ENCODE measurements around the gene FAM228B.
"Not testable (repeated sequence)": the region's sequence is repeated elsewhere in the genome, so short reads cannot be mapped to it uniquely, and the experiment has no call there.

The FAM228B gene

GRCh38 chr2:24104110-24104650, 19.1 kb upstream of the FAM228B start:
- no peak for DNase-seq

GRCh38 chr2:24104906-24105305, 18.4 kb upstream of the FAM228B start:
- DNase-seq: no peak

- DNase-seq: no peak
These were observed 17.5 kb upstream of the FAM228B start for GRCh38 chr2:24105816-24106215.

GRCh38 chr2:24106786-24107185, 16.5 kb upstream of the FAM228B start:
- no peak for DNase-seq

- DNase-seq: no peak
These were observed 15.9 kb upstream of the FAM228B start for GRCh38 chr2:24107336-24107735.

GRCh38 chr2:24109431-24109830, 13.8 kb upstream of the FAM228B start:
- DNase-seq: not testable (repeated sequence)

GRCh38 chr2:24110660-24111303, 12.5 kb upstream of the FAM228B start:
- no peak for DNase-seq

- DNase-seq: no peak
These were observed 11.8 kb upstream of the FAM228B start for GRCh38 chr2:24111407-24111901.

GRCh38 chr2:24115057-24115456, 8.2 kb upstream of the FAM228B start:
- no peak for DNase-seq

- DNase-seq: no peak
These were observed 5.4 kb upstream of the FAM228B start for GRCh38 chr2:24117902-24118301.

- DNase-seq: peak; percentile 69
These were observed 2.2 kb upstream of the FAM228B start for GRCh38 chr2:24121066-24121465.

- peak; percentile 65 for DNase-seq
These were observed 1.8 kb upstream of the FAM228B start for GRCh38 chr2:24121469-24121868.

- peak; percentile 56 for DNase-seq
These were observed 689 bp upstream of the FAM228B start for GRCh38 chr2:24122366-24123194.

GRCh38 chr2:24123922-24124580, 782 bp downstream of the FAM228B start:
- no peak for DNase-seq

- DNase-seq: no peak
These were observed 2.7 kb downstream of the FAM228B start for GRCh38 chr2:24125956-24126355.

- DNase-seq: no peak
These were observed 9.3 kb downstream of the FAM228B start for GRCh38 chr2:24132543-24132942.

- not testable (repeated sequence) for DNase-seq
These were observed 17.0 kb downstream of the FAM228B start for GRCh38 chr2:24140305-24140704.

GRCh38 chr2:24147364-24147763, 24.1 kb downstream of the FAM228B start:
- no peak for DNase-seq

GRCh38 chr2:24152413-24153197, 29.3 kb downstream of the FAM228B start:
- DNase-seq: no peak

- no peak for DNase-seq
These were observed 30.2 kb downstream of the FAM228B start for GRCh38 chr2:24153478-24153877.

- DNase-seq: no peak
These were observed 34.9 kb downstream of the FAM228B start for GRCh38 chr2:24158131-24158530.

GRCh38 chr2:24159708-24160107, 36.4 kb downstream of the FAM228B start:
- DNase-seq: no peak

GRCh38 chr2:24160761-24161160, 37.5 kb downstream of the FAM228B start:
- DNase-seq: no peak
